Measurements from ENCODE around the gene KYNU.

Gene KYNU

DNA sequence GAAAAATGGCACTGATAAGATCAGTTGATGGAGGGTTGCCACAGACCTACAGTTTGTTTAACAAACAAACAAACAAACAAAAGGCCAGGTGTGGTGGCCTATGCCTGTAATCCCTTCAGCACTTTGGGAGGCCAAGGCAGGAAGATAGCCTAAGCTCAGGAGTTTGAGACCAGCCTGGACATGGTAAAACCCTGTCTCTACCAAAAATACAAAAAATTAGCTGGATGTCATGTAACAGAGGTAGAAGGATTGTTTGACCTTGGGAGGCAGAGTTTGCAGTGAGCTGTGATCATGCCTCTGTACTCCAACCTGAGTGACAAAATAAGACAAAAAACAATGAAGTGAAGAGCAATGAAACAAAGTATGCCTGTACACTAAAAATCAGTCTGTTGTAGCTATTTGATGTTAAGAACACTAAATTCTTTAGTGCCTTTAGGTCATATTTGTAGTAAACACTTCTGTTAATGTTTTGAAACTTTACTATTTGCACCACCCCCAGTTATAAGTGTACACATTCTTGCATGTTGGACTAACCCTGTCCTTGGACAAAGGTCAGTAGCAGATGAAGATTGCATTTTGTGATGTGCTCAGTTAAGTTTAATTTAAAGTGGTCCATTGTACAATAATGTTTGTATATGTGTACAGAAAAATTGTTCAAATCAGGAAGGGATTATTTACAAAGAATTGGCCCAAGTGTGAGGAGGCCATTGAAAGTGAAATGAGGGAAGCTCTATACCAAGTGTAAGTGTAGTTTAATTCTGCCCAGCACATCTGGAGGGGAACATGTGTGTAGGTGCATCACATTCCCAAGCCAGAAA lies 73.9 kb downstream of the KYNU start:
- H3F3A ChIP-seq (ENCODE audit: control insufficient read depth, insufficient read depth) = no peaks in the 10 kb centered on the region
- H3K27me3 ChIP-seq (ENCODE audit: control insufficient read depth, low read length) = no peaks in the 10 kb centered on the region
- no peaks in the 10 kb centered on the region for H3K79me2 ChIP-seq (ENCODE audit: control insufficient read depth, low read length)
- H3K9me2 ChIP-seq (replicated peaks; ENCODE audit: control insufficient read depth, low read length) = no peaks in the 10 kb centered on the region
- H3K9me3 ChIP-seq (ENCODE audit: control insufficient read depth, insufficient read depth, low read length) = peaks cover 6% of the 10 kb centered on the region; the same call in 1 of the 2 replicates
- no peaks in the 10 kb centered on the region for H3K36me3 ChIP-seq (ENCODE audit: control insufficient read depth, low read length)
- no peak overlapping the region for H3K27ac ChIP-seq (ENCODE audit: low read depth, low read length)
- no peaks in the 10 kb centered on the region for H4K20me1 ChIP-seq (ENCODE audit: control insufficient read depth, insufficient read depth, low read depth, low read length)
- H3K4me2 ChIP-seq (ENCODE audit: low read length) = no peak overlapping the region
- H3K4me1 ChIP-seq (ENCODE audit: control insufficient read depth, low read length) = peaks cover 17% of the 10 kb centered on the region
- no peak overlapping the region for H3K4me3 ChIP-seq (ENCODE audit: low read length)
- no peak for TF ChIP-seq EZH2phosphoT487 (IDR thresholded peaks at IDR 0.05; ENCODE audit: borderline replicate concordance, low read length)
- TF ChIP-seq, protein P1, sequence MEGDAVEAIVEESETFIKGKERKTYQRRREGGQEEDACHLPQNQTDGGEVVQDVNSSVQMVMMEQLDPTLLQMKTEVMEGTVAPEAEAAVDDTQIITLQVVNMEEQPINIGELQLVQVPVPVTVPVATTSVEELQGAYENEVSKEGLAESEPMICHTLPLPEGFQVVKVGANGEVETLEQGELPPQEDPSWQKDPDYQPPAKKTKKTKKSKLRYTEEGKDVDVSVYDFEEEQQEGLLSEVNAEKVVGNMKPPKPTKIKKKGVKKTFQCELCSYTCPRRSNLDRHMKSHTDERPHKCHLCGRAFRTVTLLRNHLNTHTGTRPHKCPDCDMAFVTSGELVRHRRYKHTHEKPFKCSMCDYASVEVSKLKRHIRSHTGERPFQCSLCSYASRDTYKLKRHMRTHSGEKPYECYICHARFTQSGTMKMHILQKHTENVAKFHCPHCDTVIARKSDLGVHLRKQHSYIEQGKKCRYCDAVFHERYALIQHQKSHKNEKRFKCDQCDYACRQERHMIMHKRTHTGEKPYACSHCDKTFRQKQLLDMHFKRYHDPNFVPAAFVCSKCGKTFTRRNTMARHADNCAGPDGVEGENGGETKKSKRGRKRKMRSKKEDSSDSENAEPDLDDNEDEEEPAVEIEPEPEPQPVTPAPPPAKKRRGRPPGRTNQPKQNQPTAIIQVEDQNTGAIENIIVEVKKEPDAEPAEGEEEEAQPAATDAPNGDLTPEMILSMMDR (IDR thresholded peaks at IDR 0.05; ENCODE audit: low read depth, low read length, poor library complexity, severe bottlenecking) = no peak

DNA sequence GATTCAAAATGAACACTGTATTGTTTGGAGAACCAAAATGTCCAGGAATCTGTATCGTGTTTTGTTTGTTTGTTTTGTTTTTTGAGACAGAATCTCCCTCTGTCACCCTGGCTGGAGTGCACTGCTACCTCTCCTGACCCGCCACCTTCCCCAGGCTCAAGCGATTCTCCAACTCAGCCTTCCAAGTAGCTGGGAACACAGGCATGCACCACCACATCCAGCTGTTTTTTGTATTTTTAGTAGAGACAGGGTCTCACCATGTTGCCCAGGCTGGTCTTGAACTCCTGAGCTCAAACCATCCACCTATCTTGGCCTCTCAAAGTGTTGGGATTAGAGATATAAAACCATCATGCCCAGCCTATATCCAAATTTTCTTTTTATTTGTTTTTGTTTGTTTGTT lies 74.6 kb downstream of the KYNU start:
- H3K4me1 ChIP-seq (ENCODE audit: control insufficient read depth, low read length) = peaks cover 17% of the 10 kb centered on the region
- H3K9me3 ChIP-seq (ENCODE audit: control insufficient read depth, insufficient read depth, low read length) = peaks cover 6% of the 10 kb centered on the region; the same call in 1 of the 2 replicates
- no peak overlapping the region for H3K27ac ChIP-seq (ENCODE audit: low read depth, low read length)
- no peak overlapping the region for H3K4me2 ChIP-seq (ENCODE audit: low read length)
- no peaks in the 10 kb centered on the region for H3K79me2 ChIP-seq (ENCODE audit: control insufficient read depth, low read length)
- TF ChIP-seq, protein P1 (IDR thresholded peaks at IDR 0.05; ENCODE audit: low read depth, low read length, poor library complexity, severe bottlenecking) = no peak
- TF ChIP-seq EZH2phosphoT487 (IDR thresholded peaks at IDR 0.05; ENCODE audit: borderline replicate concordance, low read length) = no peak
- H3F3A ChIP-seq (ENCODE audit: control insufficient read depth, insufficient read depth) = no peaks in the 10 kb centered on the region
- H4K20me1 ChIP-seq (ENCODE audit: control insufficient read depth, insufficient read depth, low read depth, low read length) = no peaks in the 10 kb centered on the region
- H3K4me3 ChIP-seq (ENCODE audit: low read length) = no peak overlapping the region
- H3K27me3 ChIP-seq (ENCODE audit: control insufficient read depth, low read length) = no peaks in the 10 kb centered on the region
- H3K9me2 ChIP-seq (replicated peaks; ENCODE audit: control insufficient read depth, low read length) = no peaks in the 10 kb centered on the region
- H3K36me3 ChIP-seq (ENCODE audit: control insufficient read depth, low read length) = no peaks in the 10 kb centered on the region

DNA sequence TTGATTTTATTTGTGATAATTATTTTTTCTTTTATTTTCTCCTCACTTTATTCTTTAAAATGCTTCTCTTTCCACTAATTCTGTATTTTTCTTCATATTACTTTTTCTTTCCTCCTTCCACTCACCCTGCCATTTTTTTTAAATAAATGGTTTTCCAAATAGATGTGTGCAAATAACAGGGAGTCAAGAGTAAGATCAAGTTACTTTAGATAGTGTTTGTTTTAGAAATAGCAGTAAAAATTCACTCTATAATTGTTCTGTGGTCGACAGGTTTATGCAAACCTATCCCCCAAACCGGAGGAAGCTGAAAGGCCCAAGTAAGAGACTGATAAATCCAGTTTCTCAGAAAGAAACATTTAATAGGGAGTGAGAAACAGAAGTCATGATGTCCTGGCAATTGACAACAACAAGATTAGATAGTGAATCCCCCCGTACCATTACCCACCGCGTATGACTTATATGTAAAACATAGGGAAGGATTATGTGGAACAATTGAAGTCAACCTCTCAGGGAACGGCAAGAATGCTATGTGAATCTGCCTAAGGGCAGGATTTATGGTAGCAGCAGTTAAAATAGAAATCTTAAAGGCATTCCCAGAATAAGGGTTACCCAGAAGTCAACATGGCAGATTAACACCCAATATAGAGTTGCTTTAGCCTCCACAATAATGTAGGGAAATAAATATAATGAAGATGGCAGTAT lies 75.5 kb downstream of the KYNU start:
- no peaks in the 10 kb centered on the region for H3K27me3 ChIP-seq (ENCODE audit: control insufficient read depth, low read length)
- H3K79me2 ChIP-seq (ENCODE audit: control insufficient read depth, low read length) = no peaks in the 10 kb centered on the region
- H3K4me1 ChIP-seq (ENCODE audit: control insufficient read depth, low read length) = peaks cover 17% of the 10 kb centered on the region
- no peak overlapping the region for H3K27ac ChIP-seq (ENCODE audit: low read depth, low read length)
- 0 out of 2 replicates have a peak overlapping the region, but pooled peaks have one; percentile 6 for H3K4me2 ChIP-seq (ENCODE audit: low read length)
- TF ChIP-seq EZH2phosphoT487 (IDR thresholded peaks at IDR 0.05; ENCODE audit: borderline replicate concordance, low read length) = no peak
- TF ChIP-seq, protein P1 (IDR thresholded peaks at IDR 0.05; ENCODE audit: low read depth, low read length, poor library complexity, severe bottlenecking) = no peak
- no peaks in the 10 kb centered on the region for H4K20me1 ChIP-seq (ENCODE audit: control insufficient read depth, insufficient read depth, low read depth, low read length)
- no peaks in the 10 kb centered on the region for H3K9me2 ChIP-seq (replicated peaks; ENCODE audit: control insufficient read depth, low read length)
- H3K9me3 ChIP-seq (ENCODE audit: control insufficient read depth, insufficient read depth, low read length) = peaks cover 6% of the 10 kb centered on the region; the same call in 1 of the 2 replicates
- H3K36me3 ChIP-seq (ENCODE audit: control insufficient read depth, low read length) = no peaks in the 10 kb centered on the region
- no peak overlapping the region for H3K4me3 ChIP-seq (ENCODE audit: low read length)
- H3F3A ChIP-seq (ENCODE audit: control insufficient read depth, insufficient read depth) = no peaks in the 10 kb centered on the region
